ENCODE results near the gene ZNF831.

- TF ChIP-seq ZNF207 (IDR thresholded peaks at IDR 0.05; ENCODE audit: borderline replicate concordance), result no peak
- no peak for TF ChIP-seq ZSCAN29 (IDR thresholded peaks at IDR 0.05)
- TF ChIP-seq POLR2AphosphoS2 (IDR thresholded peaks at IDR 0.05; ENCODE audit: low read depth, low read length), result no peak
- TF ChIP-seq, protein P1, sequence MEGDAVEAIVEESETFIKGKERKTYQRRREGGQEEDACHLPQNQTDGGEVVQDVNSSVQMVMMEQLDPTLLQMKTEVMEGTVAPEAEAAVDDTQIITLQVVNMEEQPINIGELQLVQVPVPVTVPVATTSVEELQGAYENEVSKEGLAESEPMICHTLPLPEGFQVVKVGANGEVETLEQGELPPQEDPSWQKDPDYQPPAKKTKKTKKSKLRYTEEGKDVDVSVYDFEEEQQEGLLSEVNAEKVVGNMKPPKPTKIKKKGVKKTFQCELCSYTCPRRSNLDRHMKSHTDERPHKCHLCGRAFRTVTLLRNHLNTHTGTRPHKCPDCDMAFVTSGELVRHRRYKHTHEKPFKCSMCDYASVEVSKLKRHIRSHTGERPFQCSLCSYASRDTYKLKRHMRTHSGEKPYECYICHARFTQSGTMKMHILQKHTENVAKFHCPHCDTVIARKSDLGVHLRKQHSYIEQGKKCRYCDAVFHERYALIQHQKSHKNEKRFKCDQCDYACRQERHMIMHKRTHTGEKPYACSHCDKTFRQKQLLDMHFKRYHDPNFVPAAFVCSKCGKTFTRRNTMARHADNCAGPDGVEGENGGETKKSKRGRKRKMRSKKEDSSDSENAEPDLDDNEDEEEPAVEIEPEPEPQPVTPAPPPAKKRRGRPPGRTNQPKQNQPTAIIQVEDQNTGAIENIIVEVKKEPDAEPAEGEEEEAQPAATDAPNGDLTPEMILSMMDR (IDR thresholded peaks at IDR 0.05 in 2 of 3, conservative IDR thresholded peaks at IDR 0.05 in 1 of 3; ENCODE audit: control insufficient read depth in 2 of 3, extremely low read depth in 1 of 3, insufficient read depth in 1 of 3, low read depth in 3 of 3, low read length in 3 of 3), result no peak
- TF ChIP-seq TCF12 (IDR thresholded peaks at IDR 0.05; ENCODE audit: low read depth, low read length), result no peak
- TF ChIP-seq CBX3 (IDR thresholded peaks at IDR 0.05; ENCODE audit: borderline replicate concordance, low read depth), result no peak
- TF ChIP-seq POLR2AphosphoS5 (IDR thresholded peaks at IDR 0.05; ENCODE audit: low read length), result no peak
- TF ChIP-seq ZBTB11 (CRISPR knock-in tag; IDR thresholded peaks at IDR 0.05), result no peak
- no peak for TF ChIP-seq ETV6 (conservative IDR thresholded peaks at IDR 0.05 in 1 of 2, IDR thresholded peaks at IDR 0.05 in 1 of 2; ENCODE audit: borderline replicate concordance in 1 of 2, low read depth in 1 of 2)
- no peak for TF ChIP-seq TAF1 (IDR thresholded peaks at IDR 0.05; ENCODE audit: borderline replicate concordance, low read depth, low read length)
These were observed 10.3 kb upstream of the ZNF831 start for GRCh38 chr20:59153355-59153681.

Data from GM12878 (cell line).